Neural cell (in vitro differentiated cells): Measurements from ENCODE around the gene POLR3C.

Experiments used
- POLR2AphosphoS5 ChIP-seq: IDR thresholded peaks from 2 replicates; pipeline ENCODE4 v1.6.1; 2012
- SMC3 ChIP-seq: fragments of 450-650 bp; conservative IDR thresholded peaks from 2 replicates; pipeline ENCODE4 v1.6.1; 2014; ENCODE audit warnings: antibody characterized with exemption, mild to moderate bottlenecking, moderate library complexity; ENCODE audit not compliant: poor library complexity
- TF ChIP-seq, protein P1 (sequence below): fragments of 450-650 bp; IDR thresholded peaks from 2 replicates; pipeline ENCODE4 v1.5.1; 2014; ENCODE audit warnings: antibody characterized with exemption, mild to moderate bottlenecking, moderate library complexity; ENCODE audit not compliant: poor library complexity, severe bottlenecking

DNA sequence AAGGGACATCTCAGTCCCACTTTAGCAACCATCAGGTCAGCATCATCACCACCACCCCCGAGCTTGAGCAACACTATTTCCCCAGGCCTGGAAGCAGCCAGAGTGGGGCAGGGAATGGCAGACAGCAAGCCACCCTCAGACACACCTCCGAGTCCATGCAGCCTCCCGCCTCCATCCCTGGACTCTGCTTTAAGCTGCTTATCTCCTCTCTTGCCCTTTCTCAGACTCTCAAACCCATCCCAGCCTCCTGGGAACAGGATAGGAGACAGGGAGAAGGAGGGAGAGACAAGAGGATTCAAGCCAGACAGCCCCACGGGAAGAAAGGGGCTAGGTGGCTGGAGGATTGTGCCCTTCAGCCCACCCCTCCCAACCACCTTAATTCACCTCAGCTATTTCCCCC lies 33.2 kb downstream of the POLR3C start:
- TF ChIP-seq, protein P1, sequence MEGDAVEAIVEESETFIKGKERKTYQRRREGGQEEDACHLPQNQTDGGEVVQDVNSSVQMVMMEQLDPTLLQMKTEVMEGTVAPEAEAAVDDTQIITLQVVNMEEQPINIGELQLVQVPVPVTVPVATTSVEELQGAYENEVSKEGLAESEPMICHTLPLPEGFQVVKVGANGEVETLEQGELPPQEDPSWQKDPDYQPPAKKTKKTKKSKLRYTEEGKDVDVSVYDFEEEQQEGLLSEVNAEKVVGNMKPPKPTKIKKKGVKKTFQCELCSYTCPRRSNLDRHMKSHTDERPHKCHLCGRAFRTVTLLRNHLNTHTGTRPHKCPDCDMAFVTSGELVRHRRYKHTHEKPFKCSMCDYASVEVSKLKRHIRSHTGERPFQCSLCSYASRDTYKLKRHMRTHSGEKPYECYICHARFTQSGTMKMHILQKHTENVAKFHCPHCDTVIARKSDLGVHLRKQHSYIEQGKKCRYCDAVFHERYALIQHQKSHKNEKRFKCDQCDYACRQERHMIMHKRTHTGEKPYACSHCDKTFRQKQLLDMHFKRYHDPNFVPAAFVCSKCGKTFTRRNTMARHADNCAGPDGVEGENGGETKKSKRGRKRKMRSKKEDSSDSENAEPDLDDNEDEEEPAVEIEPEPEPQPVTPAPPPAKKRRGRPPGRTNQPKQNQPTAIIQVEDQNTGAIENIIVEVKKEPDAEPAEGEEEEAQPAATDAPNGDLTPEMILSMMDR, result no peak
- TF ChIP-seq POLR2AphosphoS5 (no peak), SMC3 (no peak)
